Upper lobe of right lung (tissue), 1 donor: ENCODE results near the gene NRXN3. TPM values are rescaled to one million over a fixed set of nuclear protein-coding genes. Genes with fewer than 3 reads are reported as not detected.

Source experiments
- ATAC-seq: fragments of 200-7000 bp; cut with Tn5 transposase; one replicate; pipeline ENCODE4 v1.9.1; 2020; ENCODE audit warnings: mild to moderate bottlenecking, moderate library complexity
- DNase-seq: peaks from one replicate; pipeline ENCODE4 v3.0.0-alpha.2; 2020
- H3K27ac ChIP-seq: fragments of 200-600 bp; one replicate; pipeline ENCODE4 v1.8.0; 2022
- H3K27me3 ChIP-seq: fragments of 200-600 bp; one replicate; pipeline ENCODE4 v1.8.0; 2022; ENCODE audit warnings: mild to moderate bottlenecking
- H3K36me3 ChIP-seq: fragments of 200-600 bp; one replicate; pipeline ENCODE4 v1.8.0; 2022
- H3K4me1 ChIP-seq: fragments of 200-600 bp; one replicate; pipeline ENCODE4 v1.8.0; 2022
- H3K4me3 ChIP-seq: fragments of 200-600 bp; one replicate; pipeline ENCODE4 v1.8.0; 2022; ENCODE audit warnings: mild to moderate bottlenecking
- H3K9me3 ChIP-seq: fragments of 200-600 bp; one replicate; pipeline ENCODE4 v1.8.0; 2022
- CTCF ChIP-seq: fragments of 200-600 bp; IDR thresholded peaks from one replicate; pipeline ENCODE4 v1.8.0; 2022; ENCODE audit warnings: antibody characterized with exemption
- intact Hi-C: fragments of 100-400 bp; cut with DNase I; formaldehyde crosslinking; loops from one replicate; pipeline ENCODE4 v1.11.0; 2022
- total RNA-seq: library from RNA; stranded (reverse); fragmentation: NEBNext Ultra II Directional; extraction: Animal tissue kit (Norgen Biotek cat#: 25700); gene quantifications from one replicate; pipeline ENCODE4 v1.2.1, GENCODE V29; 2021
- donor health status: DM: no; HTN: yes; CAD: no; lungs with severe emphysema.

NRXN3 gene
- total RNA-seq, 1 donor from 2014 or later: 10.0 TPM

DNA sequence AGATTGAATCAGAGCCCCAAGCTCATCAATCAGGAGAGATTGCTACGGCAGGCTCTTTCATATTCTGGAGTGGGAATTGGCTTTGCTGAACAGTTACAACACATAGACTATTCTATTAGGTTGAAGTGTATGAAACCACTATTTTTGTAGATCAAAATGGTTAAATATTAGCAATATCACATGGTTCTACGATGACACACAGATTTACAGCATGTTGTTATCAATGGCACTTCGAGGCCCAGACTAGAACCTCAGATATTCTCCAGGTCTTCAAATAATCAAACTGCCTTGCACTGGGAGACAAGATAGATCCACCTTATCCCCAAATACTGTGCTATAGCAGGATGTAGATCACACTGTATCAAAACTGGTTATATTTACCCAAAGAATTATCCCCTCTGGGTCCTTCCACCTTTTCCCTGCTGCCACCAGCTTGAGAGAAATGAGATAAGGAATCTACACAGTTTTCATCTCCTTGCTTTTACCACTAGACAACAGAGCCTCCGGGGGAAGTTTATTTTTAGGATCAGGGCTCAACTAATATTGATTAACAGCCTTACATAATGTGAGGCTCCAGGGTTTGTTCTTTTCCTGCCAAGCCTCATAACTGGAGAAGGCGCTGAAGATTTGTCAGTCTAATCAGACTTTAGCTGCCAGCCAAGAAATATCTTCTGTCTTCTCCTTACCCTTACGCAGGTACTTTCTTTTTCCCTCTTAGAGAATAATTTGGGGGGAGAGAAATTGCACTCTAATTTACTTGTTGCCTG is 1534.1 kb downstream of the NRXN3 start:
- Histone ChIP-seq H3K4me1 (no peaks in the 10 kb centered on the region), H3K27me3 (no peaks in the 10 kb centered on the region), H3K27ac (no peak overlapping the region), H3K4me3 (no peak overlapping the region), H3K9me3 (no peaks in the 10 kb centered on the region), H3K36me3 (no peaks in the 10 kb centered on the region)
- no peak for DNase-seq
- intact Hi-C loops: no loop called here
- no peak for ATAC-seq
- no peak for TF ChIP-seq CTCF

GRCh38 chr14:79705126-79705894 is 1535.1 kb downstream of the NRXN3 start:
- no peak overlapping the region for H3K4me3 ChIP-seq
- intact Hi-C loops: no loop called here
- H3K4me1 ChIP-seq: no peaks in the 10 kb centered on the region
- no peak overlapping the region for H3K27ac ChIP-seq
- ATAC-seq: no peak
- H3K9me3 ChIP-seq: no peaks in the 10 kb centered on the region
- no peaks in the 10 kb centered on the region for H3K36me3 ChIP-seq
- no peaks in the 10 kb centered on the region for H3K27me3 ChIP-seq
- DNase-seq: no peak
- no peak for TF ChIP-seq CTCF

DNA sequence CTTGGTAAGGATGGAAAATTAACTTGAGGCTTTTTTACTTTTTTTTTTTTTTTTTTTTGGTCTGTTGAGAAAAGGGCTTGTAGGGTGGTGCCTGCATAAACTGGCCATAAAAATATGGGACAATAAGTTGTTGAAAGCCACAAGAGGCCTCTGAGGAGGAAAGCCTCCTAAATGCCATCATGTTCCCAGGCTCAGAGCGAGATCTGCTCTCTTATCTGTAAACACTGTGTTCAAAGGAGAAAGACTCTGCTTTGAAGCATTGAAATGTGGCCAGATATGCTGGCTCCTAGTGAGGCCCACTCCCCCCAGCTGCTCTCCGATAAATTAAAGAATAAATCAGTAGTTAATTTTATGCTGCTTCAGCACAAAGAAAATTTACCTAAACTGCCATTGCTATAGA is 1536.2 kb downstream of the NRXN3 start:
- intact Hi-C loops: no loop called here
- no peak overlapping the region for H3K27ac ChIP-seq
- no peak overlapping the region for H3K4me3 ChIP-seq
- no peaks in the 10 kb centered on the region for H3K36me3 ChIP-seq
- H3K27me3 ChIP-seq: no peaks in the 10 kb centered on the region
- no peaks in the 10 kb centered on the region for H3K9me3 ChIP-seq
- TF ChIP-seq CTCF: no peak
- no peak for ATAC-seq
- no peaks in the 10 kb centered on the region for H3K4me1 ChIP-seq
- no peak for DNase-seq

GRCh38 chr14:79708426-79709388 is 1538.5 kb downstream of the NRXN3 start:
- ATAC-seq (no peak), DNase-seq (no peak)
- H3K9me3 ChIP-seq: no peaks in the 10 kb centered on the region
- H3K27ac ChIP-seq: no peak overlapping the region
- H3K36me3 ChIP-seq: no peaks in the 10 kb centered on the region
- no peak overlapping the region for H3K4me3 ChIP-seq
- H3K27me3 ChIP-seq: no peaks in the 10 kb centered on the region
- TF ChIP-seq CTCF: no peak
- intact Hi-C loops: no loop called here
- no peaks in the 10 kb centered on the region for H3K4me1 ChIP-seq

GRCh38 chr14:79709573-79709972 is 1539.4 kb downstream of the NRXN3 start:
- H3K27me3 ChIP-seq: no peaks in the 10 kb centered on the region
- ATAC-seq: no peak
- H3K4me1 ChIP-seq: no peaks in the 10 kb centered on the region
- H3K27ac ChIP-seq: no peak overlapping the region
- intact Hi-C loops: no loop called here
- no peaks in the 10 kb centered on the region for H3K9me3 ChIP-seq
- no peaks in the 10 kb centered on the region for H3K36me3 ChIP-seq
- no peak for TF ChIP-seq CTCF
- H3K4me3 ChIP-seq: no peak overlapping the region
- DNase-seq: no peak
